ENCODE results near the gene CYSTM1.

- no peak for TF ChIP-seq EZH2 (IDR thresholded peaks at IDR 0.05; ENCODE audit: borderline replicate concordance, low read depth, low read length, severe bottlenecking)
- TF ChIP-seq, protein P1, sequence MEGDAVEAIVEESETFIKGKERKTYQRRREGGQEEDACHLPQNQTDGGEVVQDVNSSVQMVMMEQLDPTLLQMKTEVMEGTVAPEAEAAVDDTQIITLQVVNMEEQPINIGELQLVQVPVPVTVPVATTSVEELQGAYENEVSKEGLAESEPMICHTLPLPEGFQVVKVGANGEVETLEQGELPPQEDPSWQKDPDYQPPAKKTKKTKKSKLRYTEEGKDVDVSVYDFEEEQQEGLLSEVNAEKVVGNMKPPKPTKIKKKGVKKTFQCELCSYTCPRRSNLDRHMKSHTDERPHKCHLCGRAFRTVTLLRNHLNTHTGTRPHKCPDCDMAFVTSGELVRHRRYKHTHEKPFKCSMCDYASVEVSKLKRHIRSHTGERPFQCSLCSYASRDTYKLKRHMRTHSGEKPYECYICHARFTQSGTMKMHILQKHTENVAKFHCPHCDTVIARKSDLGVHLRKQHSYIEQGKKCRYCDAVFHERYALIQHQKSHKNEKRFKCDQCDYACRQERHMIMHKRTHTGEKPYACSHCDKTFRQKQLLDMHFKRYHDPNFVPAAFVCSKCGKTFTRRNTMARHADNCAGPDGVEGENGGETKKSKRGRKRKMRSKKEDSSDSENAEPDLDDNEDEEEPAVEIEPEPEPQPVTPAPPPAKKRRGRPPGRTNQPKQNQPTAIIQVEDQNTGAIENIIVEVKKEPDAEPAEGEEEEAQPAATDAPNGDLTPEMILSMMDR (IDR thresholded peaks at IDR 0.05; ENCODE audit: borderline replicate concordance, extremely low read depth, low read length, poor library complexity, severe bottlenecking) = no peak
Observed at GRCh38 chr5:140243706-140244250, 68.8 kb downstream of the CYSTM1 start.
